CD4-positive, alpha-beta T cell treated with Interleukin-6 for 4 hours (primary cell): ENCODE results near the gene HEBP1.

Source experiments
- DNase-seq: peaks from one replicate; pipeline ENCODE4 v3.0.0-alpha.2; 2020; ENCODE audit warnings: mixed read lengths

HEBP1 gene

DNA sequence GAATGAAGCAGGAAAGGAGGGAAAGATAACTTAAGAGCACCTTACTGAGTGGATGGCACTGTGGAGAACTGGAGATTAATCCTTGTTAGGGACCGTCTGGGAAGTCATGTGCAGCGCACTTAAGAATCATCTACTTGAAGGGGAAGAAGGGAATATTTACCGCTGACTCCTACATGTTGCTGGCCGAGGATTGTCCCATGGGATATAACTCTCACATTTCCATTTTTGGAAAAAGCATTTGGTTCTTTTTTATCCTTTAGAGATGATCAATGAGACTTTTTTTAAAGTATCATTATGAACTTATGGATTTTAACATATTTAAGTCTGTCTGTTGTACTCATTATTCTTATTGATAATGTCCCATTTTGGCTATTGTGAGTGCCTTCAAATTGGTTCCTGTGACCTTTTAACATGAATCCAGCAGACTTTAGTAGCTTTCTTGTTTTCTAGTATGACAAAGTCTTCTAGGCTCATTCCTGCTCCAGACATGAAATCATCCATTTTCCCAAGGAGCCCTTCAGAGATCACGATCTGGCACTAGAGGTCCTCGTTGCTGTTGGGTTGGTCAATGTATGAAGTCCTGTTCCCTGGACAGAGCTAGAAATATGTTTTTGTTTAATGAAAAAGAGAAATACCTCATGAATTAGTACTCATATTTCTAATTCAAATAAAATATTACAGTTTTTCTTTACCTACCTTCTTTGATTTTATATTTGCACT lies 23.9 kb upstream of the HEBP1 start:
- peak; percentile 3 for DNase-seq

DNA sequence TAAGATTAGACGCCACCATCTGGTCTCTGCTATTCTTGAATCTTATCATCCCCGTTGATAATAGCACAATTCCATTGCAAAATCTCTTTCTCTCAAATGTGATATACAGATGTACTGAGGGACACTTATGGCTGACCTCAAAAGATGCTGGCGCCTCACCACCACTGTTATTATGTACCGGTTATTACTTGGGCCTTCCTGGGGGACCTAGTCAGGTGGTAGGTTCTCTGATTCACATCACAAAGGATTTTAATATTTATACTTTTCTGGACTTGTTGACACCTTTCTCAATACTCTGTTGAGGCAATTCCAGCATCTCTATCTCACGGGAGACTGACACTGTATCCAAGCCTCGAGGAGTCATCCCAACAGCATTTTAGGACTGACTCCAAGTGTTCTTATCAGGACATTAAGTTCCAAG lies 22.8 kb upstream of the HEBP1 start:
- DNase-seq: no peak

DNA sequence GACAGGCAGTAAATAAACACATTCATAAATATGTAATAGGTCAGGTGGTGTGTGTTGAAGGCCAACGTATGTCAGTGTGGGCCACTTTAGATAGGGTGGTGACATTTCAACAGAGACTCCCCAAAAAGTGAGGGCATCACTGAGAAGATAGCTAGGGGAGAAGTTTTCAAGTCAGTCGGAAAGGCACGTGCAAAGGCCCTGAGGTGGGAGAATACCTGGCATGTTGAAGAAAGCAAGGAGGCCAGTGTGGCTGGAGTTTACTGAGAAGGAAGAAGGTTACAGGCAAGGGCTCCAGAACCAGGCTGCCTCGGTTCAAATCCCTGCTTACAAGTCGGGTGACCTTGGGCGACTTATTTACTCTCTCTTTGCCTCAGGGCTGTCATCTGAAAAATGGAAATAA lies 11.0 kb upstream of the HEBP1 start:
- no peak for DNase-seq

DNA sequence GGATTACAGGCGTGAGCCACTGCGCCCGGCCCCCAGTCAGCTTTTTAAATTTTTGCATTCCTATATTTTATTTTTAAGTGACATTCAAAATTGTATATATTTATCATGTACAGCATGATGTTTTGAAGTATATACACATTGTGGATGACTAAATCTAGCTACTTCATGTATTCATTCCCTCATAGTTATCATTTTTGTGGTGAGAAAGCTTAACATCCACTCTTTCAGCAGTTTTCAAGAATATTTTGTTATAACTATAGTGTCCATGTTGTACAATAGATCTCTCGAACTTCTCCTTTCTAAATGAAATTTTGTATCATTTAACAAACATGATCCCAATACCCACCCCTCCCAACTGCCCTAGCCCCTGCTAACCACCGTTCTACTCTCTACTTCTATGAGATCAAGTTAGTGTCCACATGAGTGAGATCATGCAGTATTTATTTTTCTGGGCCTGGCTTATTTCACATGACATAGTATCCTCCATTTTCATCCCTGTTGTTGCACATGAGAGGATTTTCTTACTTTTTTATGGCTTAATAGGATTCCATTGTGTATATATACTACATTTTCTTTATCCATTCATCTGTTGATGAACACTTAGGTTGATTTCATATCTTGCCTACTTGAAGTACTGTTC lies 8.8 kb upstream of the HEBP1 start:
- no peak for DNase-seq

DNA sequence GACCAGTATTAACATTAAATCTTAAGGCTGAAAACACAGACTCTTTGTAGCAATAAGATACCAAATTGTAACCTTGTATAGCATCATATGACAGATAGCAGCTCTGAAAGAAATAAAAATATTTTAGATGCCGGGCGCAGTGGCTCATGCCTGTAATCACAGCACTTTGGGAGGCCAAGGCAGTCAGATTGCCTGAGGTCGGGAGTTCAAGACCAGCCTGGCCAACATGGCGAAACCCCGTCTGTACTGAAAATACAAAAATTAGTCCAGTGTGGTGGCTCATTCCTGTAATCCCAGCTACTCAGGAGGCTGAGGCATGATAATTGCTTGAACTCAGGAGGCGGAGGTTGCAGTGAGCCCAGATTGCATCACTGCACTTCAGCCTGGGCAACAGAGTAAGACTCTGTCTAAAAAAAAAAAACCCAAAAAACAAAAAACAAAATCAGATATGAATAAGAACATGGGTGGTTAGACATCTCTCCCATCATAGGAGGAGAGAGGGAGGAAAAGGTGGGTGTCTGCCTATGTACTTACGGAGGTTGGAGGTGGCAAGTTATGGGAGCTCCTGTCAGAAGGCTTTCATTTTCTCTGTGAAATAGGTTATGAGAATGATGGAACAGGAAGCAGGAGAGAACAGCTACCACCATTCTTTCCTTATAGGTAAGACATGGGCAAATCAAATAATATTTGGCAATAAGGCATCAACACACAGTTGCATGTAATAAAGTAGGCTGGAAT lies 7.6 kb upstream of the HEBP1 start:
- DNase-seq: no peak

DNA sequence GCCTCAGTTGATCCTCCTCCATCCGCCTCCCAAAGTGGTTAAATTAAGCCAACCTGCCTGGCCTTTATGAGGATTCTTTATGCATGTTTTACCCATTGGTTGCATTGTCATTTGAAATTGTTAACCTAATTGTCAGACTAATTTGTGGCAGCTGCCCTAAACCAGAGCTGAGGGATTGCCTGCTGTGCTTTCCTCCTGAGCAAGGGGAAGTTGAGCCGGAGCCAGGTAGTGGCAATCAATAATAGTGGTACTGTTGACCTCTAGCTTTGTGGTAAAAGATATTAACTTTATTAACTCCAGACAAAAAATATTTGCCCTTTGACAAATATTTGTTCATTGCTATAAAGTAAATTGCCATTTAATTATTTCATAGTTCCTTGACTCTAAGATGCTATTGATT lies 5.6 kb upstream of the HEBP1 start:
- no peak for DNase-seq

DNA sequence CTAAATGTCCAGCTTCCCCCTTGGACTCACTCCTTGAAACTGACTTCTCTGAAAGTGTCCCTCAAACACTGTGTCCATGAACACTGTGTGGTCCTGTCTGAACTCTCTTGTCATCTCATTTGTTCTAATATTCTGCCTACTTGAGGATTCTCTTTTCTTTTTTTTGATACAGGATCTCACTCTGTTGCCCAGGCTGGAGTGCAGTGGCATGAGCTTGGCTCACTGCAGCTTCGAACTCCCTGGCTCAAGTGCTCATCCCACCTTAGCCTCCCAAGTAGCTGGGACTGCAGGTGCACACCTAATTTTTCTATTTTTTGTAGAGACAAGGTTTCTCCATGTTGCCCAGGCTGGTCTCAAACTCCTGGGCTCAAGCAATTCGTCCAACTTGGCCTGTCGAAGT lies 4.9 kb upstream of the HEBP1 start:
- no peak for DNase-seq

DNA sequence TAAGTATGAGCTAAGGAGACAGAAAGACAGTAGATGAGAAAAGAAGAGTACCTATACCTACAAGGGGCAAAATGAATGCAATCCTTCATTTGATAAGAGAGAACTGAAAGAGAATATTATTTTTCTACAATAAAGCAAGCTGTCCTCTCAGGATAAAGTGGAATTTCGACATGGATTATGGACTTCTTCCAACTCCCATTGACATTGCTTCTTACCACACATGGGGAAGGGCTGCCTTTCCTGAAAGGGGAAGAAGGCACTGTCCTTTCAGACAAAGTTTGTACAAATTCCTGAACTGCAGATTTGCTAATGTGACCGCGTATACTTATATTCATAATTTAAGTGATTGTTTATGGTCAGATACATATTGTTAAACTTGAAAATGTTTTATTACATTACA lies 4.3 kb upstream of the HEBP1 start:
- DNase-seq: no peak

DNA sequence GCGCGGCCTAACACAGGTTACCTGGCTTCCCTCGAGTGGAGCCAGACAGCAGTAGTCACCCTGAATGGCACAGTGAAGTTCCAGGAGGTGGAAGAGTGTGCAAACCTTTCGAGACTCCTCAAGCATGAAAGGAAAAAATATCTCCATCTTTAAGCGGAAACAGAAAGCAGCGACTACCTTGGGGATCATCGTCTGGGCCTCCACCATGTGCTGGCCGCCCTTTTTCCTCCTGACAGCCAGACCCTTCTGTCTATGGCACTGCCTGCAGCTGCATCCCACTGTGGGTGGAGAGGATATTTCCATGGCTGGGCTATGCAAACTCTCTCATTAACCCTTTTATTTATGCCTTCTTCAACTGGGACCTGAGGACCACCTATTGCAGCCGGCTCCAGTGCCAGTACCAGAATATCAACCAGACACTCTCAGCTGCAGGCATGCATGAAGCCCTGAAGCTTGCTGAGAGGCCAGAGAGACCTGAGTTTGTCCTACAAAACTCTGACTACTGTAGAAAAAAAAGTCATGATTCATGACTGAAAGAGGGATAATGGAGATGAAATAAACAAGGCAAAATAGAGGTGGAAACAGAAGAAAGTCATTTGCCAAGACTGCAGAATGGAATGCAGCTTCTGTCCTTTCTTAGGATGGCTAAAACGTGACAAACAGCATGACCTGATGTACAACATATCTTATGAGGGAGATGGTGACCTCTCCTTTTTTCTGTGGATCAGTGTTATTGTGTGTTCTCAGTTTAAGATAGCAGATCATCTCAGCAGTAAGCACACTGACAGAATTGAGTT lies 2.4 kb upstream of the HEBP1 start:
- no peak for DNase-seq

DNA sequence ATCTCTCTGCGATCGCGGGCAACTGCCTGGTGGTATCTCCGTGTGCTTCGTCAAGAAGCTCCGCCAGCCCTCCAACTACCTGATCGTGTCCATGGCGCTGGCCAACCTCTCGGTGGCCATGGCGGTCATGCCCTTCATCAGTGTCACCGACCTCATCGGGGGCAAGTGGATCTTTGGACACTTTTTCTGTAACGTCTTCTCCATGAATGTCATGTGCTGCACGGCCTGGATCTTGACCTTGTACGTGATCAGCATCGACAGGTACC lies 1.6 kb upstream of the HEBP1 start:
- DNase-seq: no peak

DNA sequence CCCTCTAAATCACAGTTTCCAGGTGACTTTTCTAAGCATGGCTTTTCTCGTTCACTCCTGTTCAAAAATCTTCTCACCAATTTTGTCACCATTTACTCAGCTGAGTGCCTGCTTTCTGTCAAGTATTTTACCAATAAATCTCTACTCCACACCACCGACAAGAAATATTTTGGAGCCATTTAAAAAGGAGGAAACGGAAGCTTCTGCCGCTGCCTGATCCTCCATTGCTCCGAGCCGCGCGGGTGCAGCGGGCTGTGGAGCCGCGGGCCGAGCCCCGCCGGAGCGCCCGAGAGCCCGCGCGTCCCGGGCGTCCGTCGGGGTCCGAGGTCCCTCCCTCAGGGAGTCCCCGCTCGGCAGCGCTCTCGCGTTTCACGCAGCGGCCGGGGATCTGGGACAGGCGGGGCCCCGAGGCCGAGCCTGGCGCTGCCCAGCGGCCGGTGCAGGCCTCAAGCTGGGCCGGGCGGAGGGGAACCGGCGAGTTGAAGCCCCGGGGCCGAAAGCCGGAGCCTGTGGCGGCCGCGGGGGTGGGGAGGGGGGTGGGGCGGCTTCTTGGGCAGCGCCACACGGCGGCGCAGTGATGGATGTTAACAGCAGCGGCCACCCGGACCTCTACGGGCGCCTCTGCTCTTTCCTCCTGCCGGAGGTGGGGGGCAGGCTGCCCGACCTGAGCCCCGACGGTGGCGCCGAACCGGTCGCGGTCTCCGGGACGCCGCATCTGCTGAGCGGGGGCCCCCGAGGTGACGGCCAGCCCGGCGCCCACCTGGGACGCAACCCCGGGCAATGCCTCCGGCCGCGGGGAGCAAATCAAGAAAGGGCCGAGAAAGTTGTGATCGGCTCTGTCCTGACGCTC lies 1.1 kb upstream of the HEBP1 start:
- DNase-seq: peak; percentile 60

DNA sequence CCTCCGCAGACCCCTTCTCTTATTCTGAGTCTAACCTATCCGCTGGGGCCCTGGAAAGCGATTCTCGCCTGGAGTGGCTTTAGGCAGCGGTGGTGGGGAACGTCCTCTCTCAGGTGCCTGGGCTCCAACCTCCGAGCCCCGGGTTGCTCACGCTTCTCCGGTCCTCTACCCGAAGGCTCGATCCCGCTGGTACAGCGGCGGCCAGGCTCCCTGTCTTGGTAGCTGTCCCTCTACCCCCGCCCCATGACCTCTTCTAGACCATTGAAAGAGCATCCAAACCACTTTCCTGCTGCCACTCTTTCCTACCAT lies 505 bp upstream of the HEBP1 start:
- no peak for DNase-seq

DNA sequence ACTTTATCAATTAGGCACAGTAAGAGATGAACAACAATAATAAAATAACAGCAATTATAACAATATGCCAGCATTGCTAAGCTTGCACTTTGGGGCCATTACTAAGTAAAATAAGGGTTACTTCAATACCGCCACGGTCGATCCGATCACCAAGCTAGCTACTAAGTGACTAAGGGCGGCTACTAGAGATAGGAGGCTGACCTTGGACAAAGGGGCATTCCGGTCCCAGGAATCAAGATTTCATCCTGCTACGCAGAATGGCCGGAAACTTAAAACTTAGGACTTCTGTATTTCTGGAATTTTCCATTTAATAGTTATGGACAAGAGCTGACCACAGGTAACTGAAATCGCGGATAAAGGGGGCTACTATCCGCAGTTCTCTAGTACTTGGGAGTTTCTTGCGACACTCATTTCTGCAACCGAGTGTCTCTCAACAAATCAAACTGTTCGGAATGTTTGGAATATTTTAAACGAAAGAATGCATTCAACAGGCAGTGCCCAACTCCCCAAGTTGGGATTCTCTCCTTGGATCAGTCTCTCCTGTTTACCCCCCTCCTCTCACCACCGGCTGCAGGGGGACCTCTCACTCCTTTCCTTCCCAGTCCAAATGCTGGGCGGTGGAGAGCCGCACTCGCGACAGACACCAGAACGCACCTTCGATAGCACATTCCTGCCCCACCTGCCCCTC lies 650 bp downstream of the HEBP1 start:
- DNase-seq: peak; percentile 5

DNA sequence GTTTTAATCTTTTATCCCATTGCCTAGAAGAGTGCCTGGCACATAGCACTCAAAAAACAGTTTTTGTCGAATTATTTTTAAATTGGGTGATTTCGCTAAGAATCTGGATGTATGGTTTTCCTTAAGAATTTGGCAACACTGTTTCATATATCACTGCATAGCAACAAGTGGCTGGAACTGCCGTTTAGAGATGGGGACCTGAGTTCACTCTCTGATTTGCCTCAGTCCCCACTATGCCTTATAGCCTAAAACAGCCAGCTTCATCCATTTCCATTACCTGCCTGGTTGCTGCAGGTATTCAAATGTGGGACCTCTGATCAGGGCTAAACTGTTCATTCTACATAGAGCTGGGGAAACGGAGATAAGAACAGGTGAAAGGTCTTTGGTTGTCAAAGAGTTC lies 1.8 kb downstream of the HEBP1 start:
- no peak for DNase-seq

DNA sequence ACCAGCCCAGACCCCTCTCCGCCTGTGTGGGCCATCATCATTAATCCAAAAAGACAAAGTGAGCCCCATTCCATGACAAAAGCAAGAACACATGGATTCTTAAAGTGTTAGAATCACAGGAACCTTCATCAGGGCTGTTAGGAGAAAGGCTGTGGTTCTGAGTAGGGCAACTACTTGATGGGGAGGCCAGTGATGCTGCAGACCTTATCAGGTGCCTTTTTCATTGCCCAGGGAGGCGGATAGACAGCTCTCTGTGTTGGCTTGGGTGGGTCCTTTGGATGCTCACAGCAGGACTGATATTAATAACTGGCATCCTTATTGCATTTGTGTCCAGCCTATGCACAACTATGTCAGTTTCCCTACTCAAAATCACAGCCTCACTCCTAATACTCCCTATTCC lies 2.3 kb downstream of the HEBP1 start:
- DNase-seq: no peak

DNA sequence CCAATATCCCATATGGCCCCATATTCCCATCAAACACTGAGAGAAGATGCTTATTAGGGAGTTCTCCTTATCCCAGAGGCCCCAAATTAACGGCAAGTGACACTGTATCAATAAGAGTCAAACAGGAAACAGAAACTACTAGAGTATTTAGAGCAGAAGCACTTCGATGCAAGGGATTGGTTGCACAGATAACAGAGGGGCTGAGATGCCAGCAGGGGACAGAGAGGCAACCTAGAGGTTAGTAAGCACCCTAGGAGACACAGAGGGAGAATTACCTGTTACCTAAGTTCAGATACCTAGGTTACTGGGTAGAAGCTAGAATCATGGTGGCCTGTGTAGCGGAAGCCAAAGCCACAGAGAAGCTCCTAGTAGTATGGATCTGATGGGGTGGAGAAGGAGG lies 2.9 kb downstream of the HEBP1 start:
- DNase-seq: no peak

DNA sequence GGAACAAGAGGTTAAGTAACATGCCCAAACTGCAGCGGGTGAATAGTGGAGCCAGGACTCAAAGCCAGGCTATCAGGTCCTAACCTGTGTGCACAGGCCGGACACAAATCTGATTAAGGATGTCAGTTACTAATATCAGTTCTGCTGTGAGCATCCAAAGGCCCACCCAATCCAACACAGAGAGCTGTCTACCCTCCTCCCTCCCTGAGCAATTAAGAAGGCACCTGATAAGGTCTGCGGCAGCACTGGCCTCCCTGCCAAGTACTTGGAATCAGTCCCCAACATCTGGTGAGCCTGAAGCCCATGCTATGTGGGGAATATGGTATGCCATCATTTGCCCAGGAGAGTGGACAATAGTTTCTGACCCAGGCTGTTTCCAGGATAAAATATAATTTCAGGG lies 3.9 kb downstream of the HEBP1 start:
- DNase-seq: no peak

DNA sequence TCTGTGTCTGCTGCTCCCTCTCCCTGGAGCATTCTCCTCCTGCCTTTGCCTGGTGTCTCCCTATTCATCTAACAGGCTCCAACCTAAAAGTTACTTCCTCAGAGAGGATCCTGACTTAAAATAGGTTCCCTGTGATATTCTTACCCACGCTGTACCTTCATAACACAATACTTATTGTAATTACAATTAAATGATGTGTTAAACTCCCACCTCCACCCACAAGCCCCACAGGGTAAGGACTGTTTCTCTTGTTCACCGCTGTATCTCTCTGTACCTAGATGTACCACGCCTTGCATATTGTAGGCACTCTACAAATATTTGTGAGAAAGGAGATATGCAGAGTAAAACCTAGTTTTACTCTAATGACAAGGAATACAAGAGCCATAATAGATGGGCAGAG lies 5.0 kb downstream of the HEBP1 start:
- no peak for DNase-seq

DNA sequence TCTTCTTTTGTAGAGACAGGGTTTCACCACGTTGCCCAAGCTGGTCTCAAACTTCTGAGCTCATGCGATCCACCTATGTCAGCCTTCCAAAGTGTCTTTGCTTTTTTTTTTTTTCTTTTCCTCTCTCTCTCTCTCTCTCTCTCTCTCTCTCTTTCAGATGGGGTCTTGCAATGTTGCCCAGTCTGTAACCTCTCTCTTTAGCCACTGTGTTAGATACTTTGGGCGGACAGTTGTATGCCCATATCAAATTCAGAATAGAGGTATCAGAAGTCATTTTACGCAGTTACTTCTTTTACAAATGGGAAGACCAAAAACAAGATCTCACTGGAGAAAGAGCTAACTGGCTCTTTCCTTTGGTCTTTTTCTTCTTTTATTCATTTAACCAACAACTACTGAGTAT lies 6.7 kb downstream of the HEBP1 start:
- DNase-seq: no peak

DNA sequence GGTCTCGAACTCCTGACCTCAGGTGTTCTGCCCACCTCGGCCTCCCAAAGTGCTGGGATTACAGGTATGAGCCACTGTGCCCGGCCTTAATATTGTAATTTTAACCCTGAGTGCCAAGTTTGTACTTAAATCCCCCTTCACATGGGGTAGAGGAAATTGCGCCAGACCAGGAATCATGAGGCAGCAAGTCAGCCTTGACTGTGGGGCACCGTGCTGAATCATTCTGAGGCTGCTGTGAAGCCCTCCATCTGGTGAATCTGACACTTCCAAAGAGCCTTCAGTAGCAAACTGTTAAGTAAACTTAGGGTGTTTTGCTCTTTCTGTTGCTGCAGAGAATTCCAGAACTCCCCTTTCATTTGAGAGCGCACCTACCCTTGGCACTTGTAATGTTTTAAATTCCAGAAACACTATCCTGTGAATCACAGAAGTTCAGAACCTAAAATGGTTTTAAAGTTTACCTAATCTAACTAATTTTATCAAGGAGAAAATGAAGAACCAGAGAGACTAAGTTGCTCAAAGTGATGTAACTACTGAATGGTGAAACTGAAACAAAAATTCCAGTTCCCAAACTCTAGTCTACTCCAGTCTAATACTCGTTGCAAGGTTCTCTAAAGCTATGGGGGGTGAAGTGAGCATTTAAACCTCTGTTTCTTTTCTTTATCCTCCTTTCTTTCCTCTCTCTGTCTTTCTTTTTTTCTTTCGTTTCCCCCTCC lies 7.5 kb downstream of the HEBP1 start:
- no peak for DNase-seq

DNA sequence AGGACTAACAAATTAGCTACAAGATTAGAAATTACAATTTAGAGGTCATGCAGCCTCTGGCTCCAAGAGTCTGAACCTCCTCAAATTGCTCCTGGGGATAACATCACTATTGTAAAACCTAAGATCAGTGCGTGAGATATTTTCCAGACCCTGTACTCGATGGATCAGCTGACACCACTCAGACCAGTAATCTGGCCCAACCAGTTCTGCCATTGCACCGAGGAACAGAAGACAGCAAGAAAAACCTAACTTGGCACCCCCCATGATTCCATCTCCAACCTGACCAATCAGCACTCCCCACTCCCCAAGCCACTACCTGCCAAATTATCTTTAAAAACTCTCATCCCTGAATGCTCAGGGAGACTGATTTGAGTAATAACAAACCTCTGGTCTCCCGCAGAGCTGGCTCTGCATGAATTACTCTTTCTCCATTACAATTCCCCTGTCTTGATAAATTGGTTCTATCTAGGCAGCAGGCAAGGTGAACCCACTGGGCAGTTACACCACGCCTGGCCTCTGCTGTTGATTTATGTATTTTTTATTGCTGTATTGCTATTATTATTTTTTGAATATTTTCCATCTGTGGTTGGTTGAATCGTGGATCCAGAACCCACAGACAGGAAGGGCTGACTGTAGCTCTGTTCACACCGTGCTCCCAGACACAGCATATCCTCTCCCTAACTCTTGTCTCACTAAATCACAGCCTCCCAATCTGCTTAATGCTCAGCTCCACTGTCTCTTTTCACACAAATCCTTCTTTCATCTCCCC lies 9.2 kb downstream of the HEBP1 start:
- DNase-seq: no peak
